ENCODE data around the gene CCDC107. TPM values are rescaled to one million over a fixed set of nuclear protein-coding genes. Genes with fewer than 3 reads are reported as not detected.

CCDC107 gene
- total RNA-seq, 4 donors from 2014 or later: 68.4 to 117 (median 104) TPM

- 49% methylated on average over 9 of the region's 10 CpGs for WGBS
- H3K27me3 ChIP-seq: no peaks in the 10 kb centered on the region
- H3K4me3 ChIP-seq: no peak within 1 kb of the TSS
- H3K9me3 ChIP-seq: no peaks in the 10 kb centered on the region
- TF ChIP-seq CTCF (IDR thresholded peaks at IDR 0.05) (no peak), POLR2AphosphoS5 (IDR thresholded peaks at IDR 0.05) (peak; percentile 16 to 43)
- no peaks in the 10 kb centered on the region for H3K36me3 ChIP-seq
- intact Hi-C loops (cut with DNase I): no loop called here
- H3K4me1 ChIP-seq: peaks cover 21 to 34% (median 31%) of the 10 kb centered on the region in 4 donors
- H3K27ac ChIP-seq (replicated peaks in 1 of 4): peak within 1 kb of the TSS; percentile 36 to 69 (median 62)
- no peak for DNase-seq (ENCODE audit: extremely low spot score)
These were observed 15.3 kb downstream of the CCDC107 start, which contains the start of gene CA9 for GRCh38 chr9:35673132-35674024. CA9 (plus strand) TSS chr9:35673928; CDS start chr9:35673960, 32 bp downstream.

GRCh38 chr9:35674025-35674361 lies 15.9 kb downstream of the CCDC107 start:
- Histone ChIP-seq H3K4me3 (no peak overlapping the region), H3K27me3 (no peaks in the 10 kb centered on the region), H3K27ac (replicated peaks in 1 of 4) (peak overlapping the region in 3 of 4 donors; percentile 36 to 69 (median 58)), H3K36me3 (no peaks in the 10 kb centered on the region), H3K4me1 (peaks cover 21 to 39% (median 31%) of the 10 kb centered on the region in 4 donors), H3K9me3 (no peaks in the 10 kb centered on the region)
- intact Hi-C loops (cut with DNase I): no loop called here
- no peak for TF ChIP-seq POLR2AphosphoS5 (IDR thresholded peaks at IDR 0.05)
- no peak for TF ChIP-seq CTCF (IDR thresholded peaks at IDR 0.05)
- TF ChIP-seq EP300 (IDR thresholded peaks at IDR 0.05): no peak
- no peak for DNase-seq (ENCODE audit: extremely low spot score)
- 56% methylated on average over 3 of the region's 3 CpGs for WGBS

- peak overlapping the region; percentile 56 to 67 (median 58) for H3K4me3 ChIP-seq
These were observed 17.1 kb downstream of the CCDC107 start for GRCh38 chr9:35675204-35675603.

GRCh38 chr9:35675732-35676392 lies 17.8 kb downstream of the CCDC107 start:
- intact Hi-C loops (cut with DNase I): no loop called here

More at GRCh38 chr9:35675204-35675603, 17.1 kb downstream of the CCDC107 start:
- Histone ChIP-seq H3K36me3 (no peaks in the 10 kb centered on the region), H3K27ac (replicated peaks in 1 of 4) (peak overlapping the region in 3 of 4 donors; percentile 10 to 69 (median 21)), H3K27me3 (no peaks in the 10 kb centered on the region), H3K4me1 (peaks cover 21 to 39% (median 32%) of the 10 kb centered on the region in 4 donors), H3K9me3 (no peaks in the 10 kb centered on the region)
- 46% methylated on average over 13 of the region's 13 CpGs for WGBS
- intact Hi-C loops (cut with DNase I): no loop called here
- no peak for TF ChIP-seq EP300 (IDR thresholded peaks at IDR 0.05)
- TF ChIP-seq CTCF (IDR thresholded peaks at IDR 0.05): no peak
- no peak for DNase-seq (ENCODE audit: extremely low spot score)

More at GRCh38 chr9:35675732-35676392, 17.8 kb downstream of the CCDC107 start:
- no peaks in the 10 kb centered on the region for H3K9me3 ChIP-seq
- H3K27me3 ChIP-seq: no peaks in the 10 kb centered on the region
- H3K4me3 ChIP-seq: peak overlapping the region; percentile 56 to 67 (median 58)
- peak overlapping the region in 3 of 4 donors; percentile 10 to 69 (median 21) for H3K27ac ChIP-seq (replicated peaks in 1 of 4)
- 1% methylated on average over 19 of the region's 51 CpGs for WGBS
- H3K36me3 ChIP-seq: no peaks in the 10 kb centered on the region
- H3K4me1 ChIP-seq: peaks cover 21 to 40% (median 35%) of the 10 kb centered on the region in 4 donors
- DNase-seq (ENCODE audit: extremely low spot score): no peak
- TF ChIP-seq POLR2AphosphoS5 (IDR thresholded peaks at IDR 0.05) (no peak), EP300 (IDR thresholded peaks at IDR 0.05) (no peak), CTCF (IDR thresholded peaks at IDR 0.05) (peak in 1 of 3 experiments; percentile 5), POLR2A (IDR thresholded peaks at IDR 0.05; ENCODE audit: low read depth) (no peak)
